Esophagus squamous epithelium (tissue), 4 donors: Measurements from ENCODE around the gene C2CD4D.

Experiments
- POLR2A ChIP-seq, 4 donors: fragments of 450-650 bp; IDR thresholded peaks; one replicate each; pipeline ENCODE4 v1.6.1; 2017; ENCODE audit warnings: antibody characterized with exemption in 4 of 4, mild to moderate bottlenecking in 4 of 4, moderate library complexity in 3 of 4
- TF ChIP-seq, protein P1 (sequence below), 6 experiments: fragments of 450-650 bp in 4 of 6; fragments of 200-600 bp in 2 of 6; sonication (generic) in 2 of 6; IDR thresholded peaks; one replicate each; pipeline ENCODE4 v1.5.1; 2016 to 2019; ENCODE audit warnings: antibody characterized with exemption in 6 of 6, mild to moderate bottlenecking in 4 of 6, moderate library complexity in 4 of 6

DNA sequence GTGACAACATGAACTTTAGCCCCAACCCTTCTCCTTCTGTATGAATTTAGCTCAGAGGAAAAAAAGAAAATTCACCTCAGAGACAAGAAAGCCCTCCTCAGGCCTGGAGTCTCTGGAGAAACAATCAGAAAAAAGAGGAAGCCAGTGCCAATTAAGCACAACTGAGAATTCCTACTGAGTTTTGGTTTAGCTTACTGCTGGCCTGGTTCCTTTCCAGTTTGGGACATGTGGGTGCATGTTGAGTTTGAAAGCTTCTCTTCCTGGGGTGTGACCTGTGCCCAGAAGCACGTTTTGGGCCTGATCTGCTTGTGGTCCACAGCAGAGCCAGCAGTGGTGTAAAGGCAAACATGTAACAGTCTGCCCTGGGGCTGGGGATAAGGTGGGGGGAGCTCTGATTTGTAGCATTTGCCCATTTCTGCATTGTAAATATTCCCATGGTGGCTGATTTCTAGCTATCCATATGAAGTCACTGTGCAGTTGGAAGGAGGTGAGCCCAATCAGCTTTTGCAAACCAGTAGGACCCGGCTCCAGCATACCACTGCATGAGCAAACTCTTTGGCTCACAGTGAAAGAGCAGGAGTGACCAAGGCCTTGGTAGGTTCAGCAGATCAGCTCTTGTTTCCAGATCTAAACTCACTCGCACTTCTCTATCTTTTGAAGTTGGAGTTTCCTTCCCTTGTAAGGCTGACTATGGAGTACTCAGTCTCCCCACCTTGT, 18.6 kb upstream of the C2CD4D start:
- TF ChIP-seq, protein P1, sequence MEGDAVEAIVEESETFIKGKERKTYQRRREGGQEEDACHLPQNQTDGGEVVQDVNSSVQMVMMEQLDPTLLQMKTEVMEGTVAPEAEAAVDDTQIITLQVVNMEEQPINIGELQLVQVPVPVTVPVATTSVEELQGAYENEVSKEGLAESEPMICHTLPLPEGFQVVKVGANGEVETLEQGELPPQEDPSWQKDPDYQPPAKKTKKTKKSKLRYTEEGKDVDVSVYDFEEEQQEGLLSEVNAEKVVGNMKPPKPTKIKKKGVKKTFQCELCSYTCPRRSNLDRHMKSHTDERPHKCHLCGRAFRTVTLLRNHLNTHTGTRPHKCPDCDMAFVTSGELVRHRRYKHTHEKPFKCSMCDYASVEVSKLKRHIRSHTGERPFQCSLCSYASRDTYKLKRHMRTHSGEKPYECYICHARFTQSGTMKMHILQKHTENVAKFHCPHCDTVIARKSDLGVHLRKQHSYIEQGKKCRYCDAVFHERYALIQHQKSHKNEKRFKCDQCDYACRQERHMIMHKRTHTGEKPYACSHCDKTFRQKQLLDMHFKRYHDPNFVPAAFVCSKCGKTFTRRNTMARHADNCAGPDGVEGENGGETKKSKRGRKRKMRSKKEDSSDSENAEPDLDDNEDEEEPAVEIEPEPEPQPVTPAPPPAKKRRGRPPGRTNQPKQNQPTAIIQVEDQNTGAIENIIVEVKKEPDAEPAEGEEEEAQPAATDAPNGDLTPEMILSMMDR (IDR thresholded peaks at IDR 0.05): no peak
- no peak for TF ChIP-seq POLR2A (IDR thresholded peaks at IDR 0.05)
